GM23338 (cell line): Measurements from ENCODE around the gene FRMD4A. TPM values are rescaled to one million over a fixed set of nuclear protein-coding genes. Genes with fewer than 3 reads are reported as not detected.

Experiments
- ATAC-seq: fragments of 200-7000 bp; cut with Tn5 transposase; 3 replicates; pipeline ENCODE4 v1.9.1; 2020
- DNase-seq: peaks from one replicate; pipeline ENCODE4 v3.0.0-alpha.2; 2015; ENCODE audit warnings: low spot score
- H2AFZ ChIP-seq: fragments of 200-600 bp; sonication (generic); 2 replicates; pipeline ENCODE4 v1.8.0; 2016; ENCODE audit warnings: antibody characterized with exemption, mild to moderate bottlenecking, moderate library complexity
- H3F3A ChIP-seq: fragments of 200-600 bp; sonication (generic); replicated peaks from 2 replicates; pipeline ENCODE4 v1.8.0; 2017; ENCODE audit warnings: antibody characterized with exemption, mixed run types, low read depth
- H3K27ac ChIP-seq: fragments of 200-600 bp; sonication (generic); 2 replicates; pipeline ENCODE4 v1.6.1; 2016; ENCODE audit warnings: low read depth
- H3K27me3 ChIP-seq: fragments of 200-600 bp; sonication (generic); 2 replicates; pipeline ENCODE4 v1.8.0; 2016; ENCODE audit warnings: mild to moderate bottlenecking, mixed run types, moderate library complexity; ENCODE audit not compliant: insufficient read depth
- H3K36me3 ChIP-seq: fragments of 200-600 bp; sonication (generic); 2 replicates; pipeline ENCODE4 v1.8.0; 2016; ENCODE audit warnings: mild to moderate bottlenecking; ENCODE audit not compliant: insufficient read depth
- H3K4me1 ChIP-seq: fragments of 200-600 bp; sonication (generic); 2 replicates; pipeline ENCODE4 v1.8.0; 2016; ENCODE audit warnings: mild to moderate bottlenecking, moderate library complexity; ENCODE audit not compliant: insufficient read depth
- H3K4me2 ChIP-seq: fragments of 200-600 bp; sonication (generic); 2 replicates; pipeline ENCODE4 v1.7.1; 2017; ENCODE audit warnings: mixed run types
- H3K4me3 ChIP-seq: fragments of 200-600 bp; sonication (generic); 2 replicates; pipeline ENCODE4 v1.6.1; 2016; ENCODE audit warnings: mixed run types
- H3K79me2 ChIP-seq: fragments of 200-600 bp; sonication (generic); replicated peaks from 2 replicates; pipeline ENCODE4 v1.8.0; 2017; ENCODE audit warnings: mild to moderate bottlenecking; ENCODE audit not compliant: insufficient read depth
- H3K9me2 ChIP-seq: fragments of 200-600 bp; sonication (generic); 2 replicates; pipeline ENCODE4 v1.8.0; 2017; ENCODE audit not compliant: insufficient read depth
- H4K20me1 ChIP-seq: fragments of 200-600 bp; sonication (generic); replicated peaks from 2 replicates; pipeline ENCODE4 v1.8.0; 2017; ENCODE audit warnings: mild to moderate bottlenecking; ENCODE audit not compliant: insufficient read depth
- H3K27ac Mint-ChIP-seq: 2 replicates; pipeline ENCODE4 v1.8.0; 2020; ENCODE audit warnings: inconsistent platforms, mild to moderate bottlenecking, moderate library complexity, mixed read lengths
- H3K27me3 Mint-ChIP-seq: 3 replicates; pipeline ENCODE4 v1.8.0; 2022; ENCODE audit warnings: low read depth, mild to moderate bottlenecking, moderate library complexity, mixed read lengths, inconsistent platforms; ENCODE audit not compliant: insufficient read depth, poor library complexity
- H3K36me3 Mint-ChIP-seq: 3 replicates; pipeline ENCODE4 v1.8.0; 2021; ENCODE audit warnings: low read depth, mild to moderate bottlenecking, inconsistent platforms, moderate library complexity, mixed read lengths
- H3K4me1 Mint-ChIP-seq: 3 replicates; pipeline ENCODE4 v1.8.0; 2020; ENCODE audit warnings: mild to moderate bottlenecking, inconsistent platforms, mixed read lengths
- H3K4me3 Mint-ChIP-seq: 3 replicates; pipeline ENCODE4 v1.8.0; 2021; ENCODE audit warnings: moderate library complexity, mild to moderate bottlenecking, inconsistent platforms, mixed read lengths
- H3K9me3 Mint-ChIP-seq: 3 replicates; pipeline ENCODE4 v1.8.0; 2020; ENCODE audit warnings: moderate library complexity, mild to moderate bottlenecking, inconsistent platforms, mixed read lengths
- CREB1 ChIP-seq: fragments of 250-450 bp; sonication (Bioruptor Pico); IDR thresholded peaks from 2 replicates; pipeline ENCODE4 v1.5.0; 2020; ENCODE audit warnings: low read depth, mild to moderate bottlenecking, moderate library complexity
- EZH2 ChIP-seq: fragments of 200-600 bp; sonication (generic); IDR thresholded peaks from one replicate; pipeline ENCODE4 v1.8.0; 2017; ENCODE audit warnings: antibody characterized with exemption, mild to moderate bottlenecking, low read depth; ENCODE audit not compliant: unreplicated experiment
- EZH2phosphoT487 ChIP-seq: fragments of 200-600 bp; sonication (generic); IDR thresholded peaks from one replicate; pipeline ENCODE4 v1.8.1; 2018; ENCODE audit warnings: antibody characterized with exemption; ENCODE audit not compliant: unreplicated experiment
- JUNB ChIP-seq: IDR thresholded peaks from one replicate; pipeline ENCODE4 v1.6.1; 2016; ENCODE audit warnings: antibody characterized with exemption; ENCODE audit not compliant: unreplicated experiment
- NANOG ChIP-seq: IDR thresholded peaks from 2 replicates; pipeline ENCODE4 v1.6.1; 2016; ENCODE audit warnings: antibody characterized with exemption, borderline replicate concordance
- POLR2AphosphoS5 ChIP-seq: IDR thresholded peaks from 2 replicates; pipeline ENCODE4 v1.6.1; 2016; ENCODE audit warnings: antibody characterized with exemption, low read depth
- STAT1 ChIP-seq: IDR thresholded peaks from one replicate; pipeline ENCODE4 v1.6.1; 2016; ENCODE audit warnings: antibody characterized with exemption; ENCODE audit not compliant: unreplicated experiment
- ZNF114 ChIP-seq: fragments of 250-450 bp; sonication (Bioruptor Pico); IDR thresholded peaks from 2 replicates; pipeline ENCODE4 v1.5.0; 2020; ENCODE audit warnings: mild to moderate bottlenecking, moderate library complexity
- ZNF331 ChIP-seq: fragments of 250-450 bp; sonication (Bioruptor Pico); IDR thresholded peaks from 2 replicates; pipeline ENCODE4 v1.5.0; 2020; ENCODE audit warnings: low read depth, mild to moderate bottlenecking, moderate library complexity
- polyA plus RNA-seq: library from polyadenylated mRNA; unstranded; fragments of >200 nt; fragmentation: Nextera tagmentation; extraction: Ambion mirVana; gene quantifications from 2 replicates; pipeline ENCODE4 v1.2.1, GENCODE V29; 2016
- total RNA-seq: library from RNA; depleted of rRNA; stranded (reverse); fragments of >200 nt; shearing (Covaris generic); gene quantifications from 2 replicates; pipeline ENCODE4 v1.2.3, GENCODE V29; 2014
- TF ChIP-seq, protein P1 (sequence below), 2 experiments: fragments of 200-600 bp in 1 of 2; sonication (generic) in 1 of 2; conservative IDR thresholded peaks; 2 replicates each; pipeline versions ENCODE4 v1.5.1 to v1.6.1; 2016 to 2017; ENCODE audit warnings: antibody characterized with exemption in 2 of 2, low read depth in 2 of 2, mild to moderate bottlenecking in 2 of 2, moderate library complexity in 1 of 2
- TF ChIP-seq, protein P2 (sequence below): IDR thresholded peaks from one replicate; pipeline ENCODE4 v1.6.1; 2018; ENCODE audit warnings: antibody characterized with exemption; ENCODE audit not compliant: unreplicated experiment
- TF ChIP-seq, protein P3 (sequence below): fragments of 250-450 bp; sonication (Bioruptor Pico); IDR thresholded peaks from 2 replicates; pipeline ENCODE4 v1.5.0; 2020; ENCODE audit warnings: mild to moderate bottlenecking, moderate library complexity
- TF ChIP-seq, protein P4 (sequence below): IDR thresholded peaks from 2 replicates; pipeline ENCODE4 v1.6.1; 2016; ENCODE audit warnings: antibody characterized with exemption

Gene FRMD4A
- total and polyA plus RNA-seq, 2 experiments from 2014 or later = 14.0 to 20.1 TPM

DNA sequence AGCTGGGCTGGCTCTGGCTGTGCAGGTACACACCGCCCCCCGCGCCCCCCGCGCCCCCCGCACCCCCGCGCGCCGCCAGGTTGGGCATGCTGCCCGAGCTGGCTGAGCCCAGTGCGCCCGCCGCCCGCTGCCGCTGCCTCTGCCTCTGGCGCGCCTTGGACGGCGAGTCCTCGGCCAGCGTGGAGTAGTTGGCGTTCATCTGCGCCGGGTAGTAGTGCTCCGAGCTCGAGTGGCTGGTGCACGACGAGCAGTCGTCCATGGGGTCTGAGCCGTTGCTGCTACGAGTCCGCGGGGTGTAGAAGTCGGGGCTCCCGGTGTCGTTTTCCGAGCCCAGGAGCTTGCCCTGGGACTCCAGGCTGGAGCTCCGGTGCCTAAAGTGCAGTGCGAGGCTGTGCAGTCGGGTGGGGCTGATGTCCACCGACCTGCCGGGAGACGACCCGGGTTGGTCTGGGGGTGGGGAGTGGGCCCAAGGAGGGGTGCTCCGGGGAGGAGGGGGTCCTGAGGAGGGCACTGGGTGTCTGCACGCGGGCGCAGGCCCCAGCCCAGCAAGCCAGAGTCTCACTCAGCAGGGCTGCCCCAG is 673.5 kb downstream of the FRMD4A start:
- H3K27ac ChIP-seq = no peak overlapping the region
- H3K79me2 ChIP-seq = no peaks in the 10 kb centered on the region
- no peaks in the 10 kb centered on the region for H3K27me3 ChIP-seq
- H3K4me2 ChIP-seq = no peak overlapping the region
- ATAC-seq (no peak), DNase-seq (no peak)
- no peak overlapping the region for H3K4me3 Mint-ChIP-seq
- no peaks in the 10 kb centered on the region for H3F3A ChIP-seq
- H3K9me2 ChIP-seq = no peaks in the 10 kb centered on the region
- no peaks in the 10 kb centered on the region for H3K9me3 Mint-ChIP-seq
- no peak overlapping the region for H3K27ac Mint-ChIP-seq
- H3K4me1 Mint-ChIP-seq = peaks cover 14% of the 10 kb centered on the region; the same call in 2 of the 3 replicates
- H3K4me3 ChIP-seq = no peak overlapping the region
- H4K20me1 ChIP-seq = 0 out of 2 replicates have a peak, but pooled peaks cover 3% of the 10 kb centered on the region
- H3K36me3 Mint-ChIP-seq = peaks cover 41% of the 10 kb centered on the region
- H2AFZ ChIP-seq = no peak overlapping the region
- TF ChIP-seq NANOG (no peak), CREB1 (CRISPR knock-in tag) (no peak), STAT1 (no peak), ZNF331 (CRISPR knock-in tag) (no peak), POLR2AphosphoS5 (no peak), JUNB (no peak), ZNF114 (CRISPR knock-in tag) (no peak), EZH2 (no peak), EZH2phosphoT487 (no peak)
- TF ChIP-seq, protein P1, sequence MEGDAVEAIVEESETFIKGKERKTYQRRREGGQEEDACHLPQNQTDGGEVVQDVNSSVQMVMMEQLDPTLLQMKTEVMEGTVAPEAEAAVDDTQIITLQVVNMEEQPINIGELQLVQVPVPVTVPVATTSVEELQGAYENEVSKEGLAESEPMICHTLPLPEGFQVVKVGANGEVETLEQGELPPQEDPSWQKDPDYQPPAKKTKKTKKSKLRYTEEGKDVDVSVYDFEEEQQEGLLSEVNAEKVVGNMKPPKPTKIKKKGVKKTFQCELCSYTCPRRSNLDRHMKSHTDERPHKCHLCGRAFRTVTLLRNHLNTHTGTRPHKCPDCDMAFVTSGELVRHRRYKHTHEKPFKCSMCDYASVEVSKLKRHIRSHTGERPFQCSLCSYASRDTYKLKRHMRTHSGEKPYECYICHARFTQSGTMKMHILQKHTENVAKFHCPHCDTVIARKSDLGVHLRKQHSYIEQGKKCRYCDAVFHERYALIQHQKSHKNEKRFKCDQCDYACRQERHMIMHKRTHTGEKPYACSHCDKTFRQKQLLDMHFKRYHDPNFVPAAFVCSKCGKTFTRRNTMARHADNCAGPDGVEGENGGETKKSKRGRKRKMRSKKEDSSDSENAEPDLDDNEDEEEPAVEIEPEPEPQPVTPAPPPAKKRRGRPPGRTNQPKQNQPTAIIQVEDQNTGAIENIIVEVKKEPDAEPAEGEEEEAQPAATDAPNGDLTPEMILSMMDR (conservative IDR thresholded peaks at IDR 0.05; ENCODE audit: low read depth in 2 of 2) = no peak
- TF ChIP-seq, protein P2, sequence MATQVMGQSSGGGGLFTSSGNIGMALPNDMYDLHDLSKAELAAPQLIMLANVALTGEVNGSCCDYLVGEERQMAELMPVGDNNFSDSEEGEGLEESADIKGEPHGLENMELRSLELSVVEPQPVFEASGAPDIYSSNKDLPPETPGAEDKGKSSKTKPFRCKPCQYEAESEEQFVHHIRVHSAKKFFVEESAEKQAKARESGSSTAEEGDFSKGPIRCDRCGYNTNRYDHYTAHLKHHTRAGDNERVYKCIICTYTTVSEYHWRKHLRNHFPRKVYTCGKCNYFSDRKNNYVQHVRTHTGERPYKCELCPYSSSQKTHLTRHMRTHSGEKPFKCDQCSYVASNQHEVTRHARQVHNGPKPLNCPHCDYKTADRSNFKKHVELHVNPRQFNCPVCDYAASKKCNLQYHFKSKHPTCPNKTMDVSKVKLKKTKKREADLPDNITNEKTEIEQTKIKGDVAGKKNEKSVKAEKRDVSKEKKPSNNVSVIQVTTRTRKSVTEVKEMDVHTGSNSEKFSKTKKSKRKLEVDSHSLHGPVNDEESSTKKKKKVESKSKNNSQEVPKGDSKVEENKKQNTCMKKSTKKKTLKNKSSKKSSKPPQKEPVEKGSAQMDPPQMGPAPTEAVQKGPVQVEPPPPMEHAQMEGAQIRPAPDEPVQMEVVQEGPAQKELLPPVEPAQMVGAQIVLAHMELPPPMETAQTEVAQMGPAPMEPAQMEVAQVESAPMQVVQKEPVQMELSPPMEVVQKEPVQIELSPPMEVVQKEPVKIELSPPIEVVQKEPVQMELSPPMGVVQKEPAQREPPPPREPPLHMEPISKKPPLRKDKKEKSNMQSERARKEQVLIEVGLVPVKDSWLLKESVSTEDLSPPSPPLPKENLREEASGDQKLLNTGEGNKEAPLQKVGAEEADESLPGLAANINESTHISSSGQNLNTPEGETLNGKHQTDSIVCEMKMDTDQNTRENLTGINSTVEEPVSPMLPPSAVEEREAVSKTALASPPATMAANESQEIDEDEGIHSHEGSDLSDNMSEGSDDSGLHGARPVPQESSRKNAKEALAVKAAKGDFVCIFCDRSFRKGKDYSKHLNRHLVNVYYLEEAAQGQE = no peak
- TF ChIP-seq, protein P3, sequence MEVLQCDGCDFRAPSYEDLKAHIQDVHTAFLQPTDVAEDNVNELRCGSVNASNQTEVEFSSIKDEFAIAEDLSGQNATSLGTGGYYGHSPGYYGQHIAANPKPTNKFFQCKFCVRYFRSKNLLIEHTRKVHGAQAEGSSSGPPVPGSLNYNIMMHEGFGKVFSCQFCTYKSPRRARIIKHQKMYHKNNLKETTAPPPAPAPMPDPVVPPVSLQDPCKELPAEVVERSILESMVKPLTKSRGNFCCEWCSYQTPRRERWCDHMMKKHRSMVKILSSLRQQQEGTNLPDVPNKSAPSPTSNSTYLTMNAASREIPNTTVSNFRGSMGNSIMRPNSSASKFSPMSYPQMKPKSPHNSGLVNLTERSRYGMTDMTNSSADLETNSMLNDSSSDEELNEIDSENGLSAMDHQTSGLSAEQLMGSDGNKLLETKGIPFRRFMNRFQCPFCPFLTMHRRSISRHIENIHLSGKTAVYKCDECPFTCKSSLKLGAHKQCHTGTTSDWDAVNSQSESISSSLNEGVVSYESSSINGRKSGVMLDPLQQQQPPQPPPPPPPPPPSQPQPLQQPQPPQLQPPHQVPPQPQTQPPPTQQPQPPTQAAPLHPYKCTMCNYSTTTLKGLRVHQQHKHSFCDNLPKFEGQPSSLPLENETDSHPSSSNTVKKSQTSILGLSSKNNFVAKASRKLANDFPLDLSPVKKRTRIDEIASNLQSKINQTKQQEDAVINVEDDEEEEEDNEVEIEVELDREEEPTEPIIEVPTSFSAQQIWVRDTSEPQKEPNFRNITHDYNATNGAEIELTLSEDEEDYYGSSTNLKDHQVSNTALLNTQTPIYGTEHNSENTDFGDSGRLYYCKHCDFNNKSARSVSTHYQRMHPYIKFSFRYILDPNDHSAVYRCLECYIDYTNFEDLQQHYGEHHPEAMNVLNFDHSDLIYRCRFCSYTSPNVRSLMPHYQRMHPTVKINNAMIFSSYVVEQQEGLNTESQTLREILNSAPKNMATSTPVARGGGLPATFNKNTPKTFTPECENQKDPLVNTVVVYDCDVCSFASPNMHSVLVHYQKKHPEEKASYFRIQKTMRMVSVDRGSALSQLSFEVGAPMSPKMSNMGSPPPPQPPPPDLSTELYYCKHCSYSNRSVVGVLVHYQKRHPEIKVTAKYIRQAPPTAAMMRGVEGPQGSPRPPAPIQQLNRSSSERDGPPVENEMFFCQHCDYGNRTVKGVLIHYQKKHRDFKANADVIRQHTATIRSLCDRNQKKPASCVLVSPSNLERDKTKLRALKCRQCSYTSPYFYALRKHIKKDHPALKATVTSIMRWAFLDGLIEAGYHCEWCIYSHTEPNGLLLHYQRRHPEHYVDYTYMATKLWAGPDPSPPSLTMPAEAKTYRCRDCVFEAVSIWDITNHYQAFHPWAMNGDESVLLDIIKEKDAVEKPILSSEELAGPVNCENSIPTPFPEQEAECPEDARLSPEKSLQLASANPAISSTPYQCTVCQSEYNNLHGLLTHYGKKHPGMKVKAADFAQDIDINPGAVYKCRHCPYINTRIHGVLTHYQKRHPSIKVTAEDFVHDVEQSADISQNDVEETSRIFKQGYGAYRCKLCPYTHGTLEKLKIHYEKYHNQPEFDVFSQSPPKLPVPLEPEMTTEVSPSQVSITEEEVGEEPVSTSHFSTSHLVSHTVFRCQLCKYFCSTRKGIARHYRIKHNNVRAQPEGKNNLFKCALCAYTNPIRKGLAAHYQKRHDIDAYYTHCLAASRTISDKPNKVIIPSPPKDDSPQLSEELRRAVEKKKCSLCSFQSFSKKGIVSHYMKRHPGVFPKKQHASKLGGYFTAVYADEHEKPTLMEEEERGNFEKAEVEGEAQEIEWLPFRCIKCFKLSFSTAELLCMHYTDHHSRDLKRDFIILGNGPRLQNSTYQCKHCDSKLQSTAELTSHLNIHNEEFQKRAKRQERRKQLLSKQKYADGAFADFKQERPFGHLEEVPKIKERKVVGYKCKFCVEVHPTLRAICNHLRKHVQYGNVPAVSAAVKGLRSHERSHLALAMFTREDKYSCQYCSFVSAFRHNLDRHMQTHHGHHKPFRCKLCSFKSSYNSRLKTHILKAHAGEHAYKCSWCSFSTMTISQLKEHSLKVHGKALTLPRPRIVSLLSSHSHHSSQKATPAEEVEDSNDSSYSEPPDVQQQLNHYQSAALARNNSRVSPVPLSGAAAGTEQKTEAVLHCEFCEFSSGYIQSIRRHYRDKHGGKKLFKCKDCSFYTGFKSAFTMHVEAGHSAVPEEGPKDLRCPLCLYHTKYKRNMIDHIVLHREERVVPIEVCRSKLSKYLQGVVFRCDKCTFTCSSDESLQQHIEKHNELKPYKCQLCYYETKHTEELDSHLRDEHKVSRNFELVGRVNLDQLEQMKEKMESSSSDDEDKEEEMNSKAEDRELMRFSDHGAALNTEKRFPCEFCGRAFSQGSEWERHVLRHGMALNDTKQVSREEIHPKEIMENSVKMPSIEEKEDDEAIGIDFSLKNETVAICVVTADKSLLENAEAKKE (CRISPR knock-in tag) = no peak
- TF ChIP-seq, protein P4, sequence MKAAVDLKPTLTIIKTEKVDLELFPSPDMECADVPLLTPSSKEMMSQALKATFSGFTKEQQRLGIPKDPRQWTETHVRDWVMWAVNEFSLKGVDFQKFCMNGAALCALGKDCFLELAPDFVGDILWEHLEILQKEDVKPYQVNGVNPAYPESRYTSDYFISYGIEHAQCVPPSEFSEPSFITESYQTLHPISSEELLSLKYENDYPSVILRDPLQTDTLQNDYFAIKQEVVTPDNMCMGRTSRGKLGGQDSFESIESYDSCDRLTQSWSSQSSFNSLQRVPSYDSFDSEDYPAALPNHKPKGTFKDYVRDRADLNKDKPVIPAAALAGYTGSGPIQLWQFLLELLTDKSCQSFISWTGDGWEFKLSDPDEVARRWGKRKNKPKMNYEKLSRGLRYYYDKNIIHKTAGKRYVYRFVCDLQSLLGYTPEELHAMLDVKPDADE = no peak
- H3K27me3 Mint-ChIP-seq = peaks cover 7% of the 10 kb centered on the region
- no peaks in the 10 kb centered on the region for H3K36me3 ChIP-seq
- H3K4me1 ChIP-seq = no peaks in the 10 kb centered on the region; the same call in 1 of the 2 replicates
